GM19043 (cell line): ENCODE measurements around the gene PMEPA1.

ENCODE experiments used
- ATAC-seq: cut with Tn5 transposase; IDR thresholded peaks from one replicate; pipeline ENCODE4 v1.9.1; 2021; ENCODE audit warnings: low read depth; ENCODE audit not compliant: unreplicated experiment

The PMEPA1 gene

DNA sequence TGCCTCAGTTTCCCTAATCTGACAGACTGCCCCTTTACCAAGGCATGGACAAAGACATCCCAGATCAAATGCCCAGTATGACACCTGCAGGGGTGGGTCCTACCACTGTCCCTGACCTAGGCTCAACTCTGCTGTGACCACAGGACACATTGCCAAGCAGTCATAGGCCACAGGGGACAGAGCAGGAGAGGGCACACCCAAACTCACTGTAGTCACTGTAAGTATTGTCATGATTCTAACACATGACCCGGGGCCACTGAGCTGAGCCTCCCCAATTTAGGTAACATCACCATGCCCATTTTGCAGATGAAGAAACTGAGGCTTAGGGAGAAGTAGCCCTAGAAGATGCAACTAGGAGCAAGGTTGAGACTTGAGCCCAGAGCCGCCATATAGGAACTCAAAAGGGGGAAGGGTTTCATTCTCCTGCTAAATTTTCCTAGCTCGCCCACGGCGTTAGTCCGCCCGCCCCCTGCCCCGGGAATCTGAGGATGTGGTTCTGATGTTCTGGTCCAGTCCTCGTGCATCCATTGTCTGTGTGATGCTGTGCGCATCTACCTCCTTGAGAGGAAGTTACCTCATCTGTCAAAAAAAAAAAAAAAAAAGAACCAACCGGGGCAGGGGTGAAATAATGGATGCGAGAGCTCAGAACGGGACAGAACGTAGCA, 44.8 kb downstream of the PMEPA1 start:
- ATAC-seq, result no peak

DNA sequence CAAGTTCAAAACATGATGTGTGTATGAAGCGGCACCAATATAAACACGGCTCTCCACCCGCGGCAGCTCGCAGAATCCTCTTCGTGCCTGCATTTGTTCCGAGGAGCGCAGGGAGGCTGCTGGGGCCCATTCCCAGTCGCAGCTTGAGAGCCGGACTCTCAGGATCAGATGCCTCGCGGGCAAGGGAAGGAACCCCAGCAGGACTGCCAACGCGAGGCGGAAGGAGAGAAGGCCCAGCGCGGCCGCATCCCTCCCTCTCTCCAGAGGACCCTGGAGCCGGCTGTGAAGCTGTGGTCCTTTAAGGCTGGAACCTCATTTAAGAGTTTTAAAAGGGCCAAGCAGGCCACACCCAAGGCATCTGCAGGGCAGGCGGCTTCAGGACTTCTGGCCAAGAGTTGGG, 45.3 kb downstream of the PMEPA1 start:
- ATAC-seq, result no peak

DNA sequence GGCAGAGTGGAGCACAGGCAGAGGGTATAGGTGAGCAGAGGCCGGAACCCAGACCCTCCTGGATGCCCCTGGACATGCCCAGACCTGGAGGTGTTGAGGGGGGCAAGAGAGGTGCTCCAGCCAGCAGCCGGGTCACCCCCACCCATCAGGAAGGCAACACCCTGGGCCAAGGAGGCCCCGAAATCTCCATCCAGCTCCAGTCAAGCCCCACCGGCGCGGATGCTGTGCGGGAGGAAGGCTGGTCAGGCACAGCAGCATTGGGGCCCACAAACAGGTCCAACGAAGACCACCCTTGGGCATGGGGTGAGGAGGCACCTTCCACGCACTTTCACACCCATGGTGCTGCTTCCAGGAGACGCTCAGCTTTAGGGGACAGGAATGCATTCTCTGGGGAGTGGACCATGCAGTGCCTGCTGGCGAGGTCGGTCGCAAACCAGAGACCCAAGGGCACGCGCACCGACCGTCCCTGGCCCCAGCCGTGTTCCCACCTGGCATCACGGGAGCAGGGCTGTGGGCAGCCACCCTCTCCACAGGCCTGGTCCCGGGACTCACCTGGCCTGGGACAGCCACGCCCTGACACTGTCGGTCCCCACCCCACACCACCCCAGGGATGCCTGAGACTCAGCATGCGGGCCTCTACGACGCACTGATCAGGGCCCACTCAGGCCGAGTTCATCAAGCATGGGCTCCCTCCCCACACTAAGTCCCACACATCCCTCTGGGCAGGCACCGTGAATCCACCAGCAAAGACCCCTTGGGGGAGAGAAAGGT, 45.9 kb downstream of the PMEPA1 start:
- no peak for ATAC-seq

DNA sequence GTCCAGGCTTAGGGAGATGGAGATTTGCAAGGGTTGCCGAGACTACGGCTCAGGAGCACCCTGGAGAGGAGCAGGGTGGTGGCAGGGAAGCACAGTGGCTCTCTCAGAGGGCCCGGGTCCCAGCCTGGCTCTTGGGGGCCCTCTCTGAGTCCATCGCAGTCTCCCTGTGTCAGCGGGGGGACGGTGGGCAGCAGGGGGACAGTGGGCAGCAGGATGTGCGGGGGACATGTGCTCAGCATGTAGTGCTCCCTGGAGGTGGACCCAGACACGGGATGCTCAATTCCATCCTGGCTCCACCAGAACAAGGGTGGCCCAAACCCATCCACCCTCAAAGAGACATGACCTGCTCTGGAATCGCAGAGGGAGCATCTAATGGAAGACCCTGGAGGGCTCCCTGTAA, 46.6 kb downstream of the PMEPA1 start:
- no peak for ATAC-seq

DNA sequence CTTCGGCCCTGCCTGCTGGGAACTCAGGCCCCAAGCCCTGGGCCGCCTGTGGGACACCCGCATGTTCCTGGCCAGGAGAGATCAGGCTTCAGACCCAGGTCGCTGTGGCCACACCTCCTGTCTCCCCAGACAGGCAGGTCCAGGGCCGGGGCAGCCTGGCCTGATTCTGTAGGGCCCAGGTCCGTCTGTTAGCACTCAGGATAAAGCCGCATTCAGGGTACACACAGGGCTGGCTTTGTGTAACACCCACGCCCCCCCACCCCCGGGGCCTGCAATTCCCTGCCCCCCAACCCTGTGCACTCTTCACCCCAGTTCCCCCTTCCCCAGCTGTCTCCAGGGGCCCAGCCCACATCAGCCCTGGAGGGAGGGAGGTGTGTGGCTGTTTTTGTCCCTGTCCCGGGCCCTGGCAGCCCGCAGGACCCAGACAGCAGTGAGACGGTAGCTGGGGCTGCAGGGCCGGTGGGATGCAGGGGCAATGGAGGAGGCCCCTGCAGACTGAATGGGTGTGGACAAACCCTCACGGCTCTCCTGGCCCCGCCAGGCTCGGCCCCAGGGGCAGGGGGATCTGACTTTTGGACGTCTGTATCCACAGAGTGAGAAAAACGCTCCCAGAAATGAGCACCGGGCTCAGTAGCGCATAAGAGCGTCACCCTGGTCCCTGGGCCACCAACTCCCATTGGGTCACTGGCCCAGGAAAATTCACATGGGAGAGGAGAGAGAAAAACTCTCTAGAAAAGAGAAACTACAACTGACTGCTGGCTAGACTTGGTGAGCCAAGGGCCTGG, 47.2 kb downstream of the PMEPA1 start:
- ATAC-seq, result no peak

DNA sequence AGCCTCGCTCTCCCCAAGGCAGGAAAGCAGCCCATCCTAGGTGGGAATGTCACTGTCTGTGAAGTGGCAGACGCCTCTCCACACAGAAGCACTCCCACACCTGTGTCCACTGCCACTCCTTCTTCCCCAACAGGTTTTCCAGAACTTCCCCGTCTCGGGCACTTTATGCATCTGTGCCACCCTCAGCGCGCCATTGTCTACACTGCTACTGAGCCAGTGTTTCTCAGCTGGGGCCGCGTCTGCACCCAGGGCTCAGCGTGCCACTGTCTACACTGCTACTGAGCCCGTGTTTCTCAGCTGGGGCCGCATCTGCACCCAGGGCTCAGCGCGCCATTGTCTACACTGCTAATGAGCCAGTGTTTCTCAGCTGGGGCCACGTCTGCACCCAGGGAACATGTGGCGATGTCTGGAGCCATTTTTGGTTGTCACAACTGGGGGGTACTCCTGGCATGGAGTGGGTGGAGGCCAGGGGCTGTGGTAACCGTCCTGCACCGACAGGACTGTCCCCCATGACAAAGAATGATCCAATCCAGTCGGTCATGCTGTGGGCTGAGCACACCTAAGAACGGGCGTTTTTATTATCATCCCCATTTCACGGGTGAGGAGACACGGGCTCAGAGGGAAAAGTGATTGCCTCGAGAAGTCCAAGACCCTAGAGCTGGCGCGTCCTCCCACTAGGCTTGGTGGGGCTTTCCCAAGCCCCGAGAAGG, 47.9 kb downstream of the PMEPA1 start:
- ATAC-seq, result no peak

DNA sequence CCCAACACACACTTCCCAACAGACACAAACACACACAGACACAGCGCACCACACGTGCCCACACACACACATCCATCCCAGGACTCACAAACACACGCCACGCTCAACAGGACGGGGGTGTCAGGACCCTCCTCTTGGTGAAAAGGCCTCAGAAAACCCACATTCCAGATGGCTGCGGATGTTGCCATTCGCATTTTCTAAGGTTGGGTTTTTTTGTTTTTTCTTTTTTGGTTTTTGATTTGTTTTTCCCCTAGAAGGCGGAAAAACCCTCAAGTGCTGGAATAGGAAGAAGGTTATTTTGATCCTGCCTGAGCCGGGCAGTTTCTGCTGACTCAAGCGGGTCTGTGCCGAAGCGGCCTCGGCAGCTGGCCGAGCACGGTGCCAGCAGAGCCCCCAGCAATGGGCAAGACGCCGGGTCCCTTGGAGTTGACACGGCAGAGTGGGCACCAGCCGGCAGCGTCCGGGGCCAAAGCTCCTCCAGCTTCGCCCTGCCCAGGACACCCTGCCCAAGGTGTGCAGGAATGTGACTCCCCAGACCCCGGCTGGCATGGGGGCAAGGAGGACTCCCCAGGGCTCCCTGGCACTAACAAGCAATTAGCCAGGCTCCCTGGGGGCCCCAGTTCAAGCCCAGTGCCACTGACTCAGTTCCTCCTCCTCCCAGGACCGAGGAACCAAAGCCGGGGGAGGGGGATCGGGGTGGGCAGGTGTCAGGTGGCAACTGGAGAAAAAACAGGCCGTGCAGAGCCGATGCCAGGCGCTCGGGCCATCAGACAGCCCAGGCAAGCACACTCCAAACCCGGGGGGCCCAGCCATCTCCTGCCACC, 48.7 kb downstream of the PMEPA1 start:
- no peak for ATAC-seq

DNA sequence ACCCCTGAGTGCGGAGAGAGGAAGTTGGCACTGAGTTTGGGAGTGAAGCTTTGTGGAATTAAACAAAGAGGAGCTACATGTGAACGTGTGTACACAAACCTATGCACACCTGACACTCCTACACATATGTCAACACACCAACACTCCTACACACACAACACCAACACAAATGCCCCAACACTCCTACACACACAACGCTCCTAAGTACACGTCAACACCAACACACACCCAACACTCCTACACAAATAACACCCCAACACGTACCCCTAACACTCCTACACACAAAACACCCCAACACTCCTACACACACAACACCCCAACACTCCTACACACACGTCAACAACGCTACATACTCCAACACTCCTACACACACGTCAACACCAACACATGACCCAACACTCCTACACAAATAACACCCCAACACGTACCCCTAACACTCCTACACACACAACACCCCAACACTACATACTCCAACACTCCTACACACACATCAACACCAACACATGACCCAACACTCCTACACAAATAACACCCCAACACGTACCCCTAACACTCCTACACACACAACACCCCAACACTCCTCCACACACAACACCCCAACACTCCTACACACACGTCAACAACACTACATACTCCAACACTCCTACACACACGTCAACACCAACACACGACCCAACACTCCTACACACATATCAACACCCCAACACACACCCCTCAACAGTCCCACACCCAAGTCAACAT, 49.5 kb downstream of the PMEPA1 start:
- ATAC-seq, result no peak

DNA sequence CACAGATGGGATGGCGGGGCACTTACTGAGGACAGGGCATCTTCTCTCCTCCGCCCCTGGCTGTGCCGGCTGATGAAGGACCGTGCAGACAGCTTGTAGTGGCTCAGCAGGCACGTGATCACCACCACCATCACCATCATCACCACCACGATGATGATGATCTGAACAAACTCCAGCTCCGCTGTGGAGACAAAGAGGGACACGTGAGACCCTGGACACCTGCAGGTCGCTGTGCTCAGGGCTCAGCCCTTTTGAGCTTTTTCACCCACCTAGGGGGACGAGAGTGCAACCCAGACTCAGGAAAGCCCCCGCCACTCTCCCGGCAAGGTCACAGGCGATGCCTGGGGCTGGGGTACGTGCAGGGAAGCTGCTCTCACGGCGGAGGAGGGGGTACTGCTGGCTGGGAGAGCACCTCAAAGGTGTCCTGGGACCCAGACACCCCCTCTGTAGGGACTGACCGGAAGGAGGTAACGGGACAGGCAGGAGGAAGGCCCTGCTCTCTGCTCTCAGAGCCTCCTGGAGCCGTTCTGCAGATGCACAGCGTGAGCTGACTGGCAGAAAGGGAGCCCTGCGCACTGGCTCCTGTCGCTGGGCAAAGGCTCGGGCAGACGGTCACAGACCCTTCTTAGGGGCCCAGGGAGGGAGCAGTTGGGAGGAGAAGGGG, 50.2 kb downstream of the PMEPA1 start:
- ATAC-seq, result no peak

DNA sequence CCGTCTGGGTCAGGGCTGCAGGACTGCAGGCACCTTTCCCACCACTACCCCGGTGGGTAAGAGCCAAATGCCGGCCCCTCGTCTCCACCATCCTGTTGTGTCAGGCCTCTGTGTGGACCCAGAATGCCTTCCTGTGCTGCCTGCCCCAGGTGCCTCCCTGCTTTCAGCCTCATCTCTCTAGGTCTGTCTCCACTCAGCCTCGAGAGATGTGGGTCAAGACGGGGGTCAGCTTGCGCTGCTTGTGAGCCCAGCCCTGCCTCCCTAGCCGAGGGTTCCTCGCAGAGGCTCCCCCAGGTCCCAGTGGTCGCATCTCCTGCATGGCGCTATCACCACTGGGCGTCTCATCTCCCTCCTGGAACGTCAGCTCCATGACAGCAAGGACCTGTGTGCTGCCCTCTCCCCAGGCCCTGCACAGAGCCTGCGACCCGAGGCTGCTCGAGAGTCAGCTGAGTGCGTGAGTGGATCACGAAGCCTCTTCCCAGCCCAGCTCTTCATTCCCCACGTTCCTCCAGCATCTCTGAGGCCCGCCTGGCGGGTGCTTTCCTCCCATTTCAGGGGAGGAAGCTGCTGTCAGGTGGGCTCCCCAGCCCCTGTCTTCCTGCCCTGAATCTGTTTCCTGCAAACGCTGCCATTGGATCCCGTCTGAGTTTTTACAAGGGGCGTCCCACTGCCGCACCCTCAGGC, 50.8 kb downstream of the PMEPA1 start:
- ATAC-seq, result no peak

DNA sequence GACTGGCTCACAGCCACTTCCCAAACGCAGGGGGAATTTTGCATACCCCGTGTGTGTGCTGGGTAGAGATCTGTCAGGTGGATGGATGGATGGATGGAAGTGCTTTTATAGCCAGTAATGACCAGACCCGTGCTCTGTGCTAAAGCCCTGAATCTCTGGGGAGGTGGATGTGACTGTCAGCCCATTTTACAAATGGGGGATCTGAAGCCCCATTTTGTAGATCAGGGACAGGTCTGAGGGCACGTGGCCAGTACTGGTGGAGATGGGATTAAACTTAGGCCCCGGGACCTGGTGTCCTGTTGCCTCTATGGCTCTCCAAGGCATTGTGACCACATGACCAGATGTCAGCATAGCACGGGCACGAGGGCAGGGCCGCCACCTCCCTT, 51.4 kb downstream of the PMEPA1 start:
- no peak for ATAC-seq

DNA sequence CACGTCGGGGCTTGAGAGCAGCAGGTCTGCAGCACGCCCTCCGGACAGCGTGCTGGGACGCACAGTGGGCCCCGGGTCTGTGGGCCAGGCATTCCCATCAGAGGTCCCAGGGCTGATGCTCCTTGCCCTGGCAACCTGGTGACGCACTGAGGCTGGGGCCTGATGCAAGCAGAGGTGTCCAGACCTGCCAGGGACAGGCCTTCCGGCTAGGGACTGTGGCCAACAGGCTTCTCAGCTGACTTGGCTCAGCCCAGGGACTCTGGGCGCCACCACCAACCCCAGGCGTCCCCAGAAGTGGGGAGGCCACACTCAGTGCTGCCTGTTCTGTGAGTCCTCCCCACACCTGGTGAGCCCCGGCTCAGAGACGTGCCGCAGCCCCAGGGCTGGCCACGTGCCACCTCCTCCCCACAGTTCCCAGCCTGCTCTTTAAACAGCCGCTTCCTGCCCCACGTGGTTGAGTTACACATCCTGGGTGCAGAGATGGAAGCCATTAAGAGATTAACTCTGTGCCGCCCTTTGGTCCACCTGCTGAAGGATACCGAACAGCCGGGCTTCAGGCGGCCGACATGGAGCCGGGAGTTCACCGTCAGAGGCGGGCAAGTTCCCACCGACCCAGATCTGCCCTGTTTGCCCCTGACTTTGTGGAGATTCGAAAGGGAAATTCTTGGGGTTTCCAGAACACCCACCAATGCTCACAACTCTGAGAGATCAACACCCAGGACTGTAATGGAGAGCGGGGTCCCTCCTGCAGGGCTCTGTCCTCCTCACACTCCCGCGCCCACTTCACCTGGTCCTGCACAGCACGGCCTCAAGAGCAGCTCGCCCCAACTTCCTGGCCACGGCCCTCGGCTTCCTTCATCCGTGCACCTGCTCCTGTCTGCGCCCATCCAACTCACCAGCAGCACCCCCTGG, 52.0 kb downstream of the PMEPA1 start:
- no peak for ATAC-seq

DNA sequence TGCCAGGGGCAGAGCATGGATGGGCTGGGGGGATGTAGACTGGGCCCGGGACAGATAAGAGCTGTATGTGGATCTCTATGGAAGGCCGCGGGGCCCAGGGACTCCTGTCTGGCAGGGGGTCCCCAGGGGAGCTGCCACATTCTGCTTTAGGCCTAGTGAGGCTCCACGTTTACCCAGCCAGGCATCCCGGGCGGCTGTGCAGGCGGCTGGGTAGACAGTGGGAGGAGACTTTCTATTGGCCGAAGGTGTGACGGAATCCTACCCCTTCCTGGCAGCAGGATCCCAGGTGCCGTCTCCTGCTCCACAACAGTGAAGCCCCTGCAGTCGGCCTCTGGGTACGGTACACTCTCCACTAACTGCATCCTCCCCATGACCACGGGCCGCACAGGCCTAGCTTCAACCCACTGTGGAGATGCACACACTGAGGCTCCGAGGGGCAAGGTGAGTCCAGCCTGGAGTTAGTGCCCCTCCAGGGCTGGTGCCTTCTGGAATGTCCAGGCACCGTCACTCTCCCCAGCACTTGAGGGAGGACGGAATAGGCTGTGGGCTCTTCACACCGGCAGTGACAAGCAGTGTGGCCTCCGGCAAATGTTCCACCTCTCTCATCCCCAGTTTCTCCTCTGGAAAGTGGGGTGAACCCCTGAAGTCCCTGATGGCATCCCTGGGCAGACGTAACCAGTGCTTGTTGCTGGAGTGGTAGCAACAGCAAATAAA, 52.8 kb downstream of the PMEPA1 start:
- no peak for ATAC-seq

DNA sequence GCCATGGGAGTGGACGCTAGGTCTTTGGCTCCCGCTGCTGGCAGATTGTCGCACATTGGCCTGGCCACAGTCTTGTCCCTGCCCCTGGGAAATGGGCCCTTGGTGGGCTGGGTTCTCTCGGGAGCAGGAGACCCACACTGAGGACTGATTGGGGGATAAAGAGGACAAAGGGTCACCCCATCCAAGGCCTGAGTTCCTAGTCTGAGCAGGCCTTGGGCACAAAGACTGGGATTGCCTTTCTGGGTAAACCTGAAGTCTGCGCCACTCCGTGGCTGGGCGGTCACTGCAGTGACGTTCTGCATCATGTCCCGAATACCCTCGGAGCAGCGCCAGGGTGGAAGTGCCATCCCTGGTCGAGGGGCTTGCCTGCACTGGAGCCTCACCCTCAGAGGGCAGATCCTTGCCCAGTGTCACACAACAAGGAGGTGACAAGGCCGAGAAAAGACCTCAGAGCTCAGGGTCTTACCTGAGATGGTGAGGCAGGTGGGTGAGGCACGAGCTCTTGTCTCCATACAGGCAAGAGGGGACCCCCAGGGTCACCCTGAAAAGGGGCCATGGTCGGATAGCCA, 53.5 kb downstream of the PMEPA1 start:
- no peak for ATAC-seq

DNA sequence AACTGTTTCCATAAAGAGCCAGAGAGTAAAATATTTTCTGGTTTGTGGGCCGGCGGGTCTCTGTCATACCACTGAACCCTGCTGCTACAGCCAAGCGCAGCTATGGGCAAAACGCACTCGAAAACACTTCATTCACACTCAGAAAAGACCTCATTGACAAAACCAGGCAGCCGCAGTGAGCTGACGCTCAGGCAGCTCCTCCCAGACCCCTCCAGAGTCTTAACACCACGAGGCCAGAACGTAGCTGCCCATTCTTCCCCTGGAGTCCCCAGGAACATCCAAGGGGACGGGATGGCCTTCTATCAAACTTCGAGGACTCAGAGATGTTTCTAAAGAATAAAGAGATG, 54.0 kb downstream of the PMEPA1 start:
- ATAC-seq, result no peak

DNA sequence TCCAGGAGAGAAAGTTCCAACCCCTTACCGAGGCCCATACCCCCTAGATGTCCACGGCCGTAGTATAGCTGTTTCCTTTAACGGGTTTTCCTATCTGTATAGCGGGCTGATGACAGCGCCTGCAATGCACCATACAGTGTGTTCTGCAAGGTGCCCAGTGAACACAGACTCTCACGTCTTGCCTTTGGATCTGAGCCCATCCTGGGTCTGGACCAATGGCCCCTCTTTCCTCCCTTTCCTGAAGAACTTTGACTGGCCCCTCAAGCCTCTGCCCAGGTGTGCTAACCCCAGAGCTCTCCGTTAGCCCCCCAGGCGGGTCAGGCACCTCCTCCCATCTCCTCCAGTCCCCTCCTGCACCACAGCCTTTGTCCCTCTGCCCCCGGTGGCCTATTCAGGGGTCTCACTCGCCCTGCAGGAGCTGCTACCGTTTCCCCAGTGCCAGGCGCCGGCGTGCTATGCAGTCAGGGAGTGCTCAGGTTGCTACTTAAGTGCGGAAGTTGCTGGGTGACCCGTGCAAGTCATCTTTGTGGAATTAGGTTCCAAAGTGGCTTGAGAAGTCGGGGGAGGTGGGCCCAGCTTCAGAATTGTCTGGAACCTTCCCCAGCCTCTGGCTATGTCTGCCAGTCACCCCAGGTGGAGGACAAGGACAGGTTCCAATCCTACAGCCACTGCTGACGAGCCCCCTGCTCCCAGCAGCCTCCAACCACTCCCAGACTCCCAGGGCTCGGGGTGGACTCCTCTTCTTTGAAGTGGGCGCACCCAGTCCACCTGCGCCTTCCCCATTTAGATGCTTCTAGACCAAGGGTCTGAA, 54.6 kb downstream of the PMEPA1 start:
- no peak for ATAC-seq
